Sigmoid colon (tissue), 4 donors: ENCODE measurements around the gene STAM2.

Source experiments
- CTCF ChIP-seq, 4 experiments: fragments of 450-650 bp in 3 of 4; fragments of 200-600 bp in 1 of 4; IDR thresholded peaks; one replicate each; pipeline ENCODE4 v1.5.1; 2016 to 2019; ENCODE audit warnings: antibody characterized with exemption in 4 of 4, mild to moderate bottlenecking in 3 of 4, moderate library complexity in 2 of 4
- EP300 ChIP-seq, 4 donors: sonication (generic); formaldehyde crosslinking; IDR thresholded peaks; one replicate each; pipeline ENCODE4 v1.6.1; 2017; ENCODE audit warnings: antibody characterized with exemption in 4 of 4
- POLR2AphosphoS5 ChIP-seq, 4 donors: sonication (generic); formaldehyde crosslinking; IDR thresholded peaks; one replicate each; pipeline ENCODE4 v1.6.1; 2017; ENCODE audit warnings: antibody characterized with exemption in 4 of 4

- no peak for TF ChIP-seq EP300 (IDR thresholded peaks at IDR 0.05)
- TF ChIP-seq CTCF (IDR thresholded peaks at IDR 0.05): no peak
- TF ChIP-seq POLR2AphosphoS5 (IDR thresholded peaks at IDR 0.05): no peak
Measured at GRCh38 chr2:152094014-152094413, 81.5 kb downstream of the STAM2 start.
